ENCODE data around the gene GNG12. TPM values are rescaled to one million over a fixed set of nuclear protein-coding genes. Genes with fewer than 3 reads are reported as not detected.

Gene GNG12
- total and polyA plus RNA-seq, 2 experiments from 2014 or later: 25.4 to 33.9 TPM

GRCh38 chr1:67683766-67684525 lies 149.3 kb downstream of the GNG12 start:
- Histone ChIP-seq H3K4me3 (no peak overlapping the region), H3K27me3 (no peaks in the 10 kb centered on the region), H3K4me1 (ENCODE audit: low read depth) (peaks cover 30% of the 10 kb centered on the region), H3K9me3 (ENCODE audit: low read depth) (no peaks in the 10 kb centered on the region), H3K27ac (peak overlapping the region; percentile 73), H3K36me3 (peaks cover 11% of the 10 kb centered on the region)
- no peak for TF ChIP-seq CTCF (IDR thresholded peaks at IDR 0.05; ENCODE audit: low read depth, low read length)
- DNase-seq (ENCODE audit: low read depth in 1 of 2, low spot score in 1 of 2): no peak

GRCh38 chr1:67683316-67683715 lies 150.0 kb downstream of the GNG12 start:
- H3K27ac ChIP-seq: no peak overlapping the region
- peaks cover 11% of the 10 kb centered on the region for H3K36me3 ChIP-seq
- H3K9me3 ChIP-seq (ENCODE audit: low read depth): no peaks in the 10 kb centered on the region
- no peak overlapping the region for H3K4me3 ChIP-seq
- no peak for TF ChIP-seq CTCF (IDR thresholded peaks at IDR 0.05; ENCODE audit: low read depth, low read length)
- H3K27me3 ChIP-seq: no peaks in the 10 kb centered on the region
- peak in 1 of 2 donors; percentile 81 for DNase-seq (ENCODE audit: low read depth in 1 of 2, low spot score in 1 of 2)
- H3K4me1 ChIP-seq (ENCODE audit: low read depth): peaks cover 24% of the 10 kb centered on the region

GRCh38 chr1:67682659-67683197 lies 150.5 kb downstream of the GNG12 start:
- H3K27me3 ChIP-seq: no peaks in the 10 kb centered on the region
- peaks cover 18% of the 10 kb centered on the region for H3K4me1 ChIP-seq (ENCODE audit: low read depth)
- H3K27ac ChIP-seq: no peak overlapping the region
- H3K9me3 ChIP-seq (ENCODE audit: low read depth): no peaks in the 10 kb centered on the region
- no peak overlapping the region for H3K4me3 ChIP-seq
- peak in 1 of 2 donors; percentile 82 for DNase-seq (ENCODE audit: low read depth in 1 of 2, low spot score in 1 of 2)
- no peak for TF ChIP-seq CTCF (IDR thresholded peaks at IDR 0.05; ENCODE audit: low read depth, low read length)
- peaks cover 5% of the 10 kb centered on the region for H3K36me3 ChIP-seq

GRCh38 chr1:67680486-67680885 lies 152.8 kb downstream of the GNG12 start:
- Histone ChIP-seq H3K27ac (no peak overlapping the region), H3K27me3 (no peaks in the 10 kb centered on the region), H3K36me3 (no peaks in the 10 kb centered on the region), H3K4me3 (no peak overlapping the region), H3K9me3 (ENCODE audit: low read depth) (no peaks in the 10 kb centered on the region), H3K4me1 (ENCODE audit: low read depth) (peaks cover 10% of the 10 kb centered on the region)
- TF ChIP-seq CTCF (IDR thresholded peaks at IDR 0.05; ENCODE audit: low read depth, low read length): no peak
- DNase-seq (ENCODE audit: low read depth in 1 of 2, low spot score in 1 of 2): no peak

- no peak for DNase-seq (ENCODE audit: low read depth in 1 of 2, low spot score in 1 of 2)
- TF ChIP-seq CTCF (IDR thresholded peaks at IDR 0.05; ENCODE audit: low read depth, low read length): no peak
- Histone ChIP-seq H3K36me3 (no peaks in the 10 kb centered on the region), H3K27ac (no peak overlapping the region), H3K4me1 (ENCODE audit: low read depth) (peaks cover 10% of the 10 kb centered on the region), H3K9me3 (ENCODE audit: low read depth) (no peaks in the 10 kb centered on the region), H3K27me3 (no peaks in the 10 kb centered on the region), H3K4me3 (no peak overlapping the region)
These were observed 153.6 kb downstream of the GNG12 start for GRCh38 chr1:67679691-67680090.

Measured in cardiac muscle cell (in vitro differentiated cells and primary cell).